DMS153 treated with DMSO at 0.1 percent for 48 hours (cell line): ENCODE data around the gene CRHR1.
A peak's percentile ranks its signal among the peaks of the same experiment; 100 is the strongest.

Experiments
- DNase-seq: peaks from one replicate; lab custom pipeline; 2025; ENCODE audit not compliant: unreplicated experiment; lab: John Stamatoyannopoulos, UW

CRHR1 gene

GRCh38 chr17:45787044-45787443 lies 2.9 kb downstream of the CRHR1 start:
- no peak for DNase-seq

GRCh38 chr17:45787656-45788055 lies 3.5 kb downstream of the CRHR1 start:
- DNase-seq = no peak

DNA sequence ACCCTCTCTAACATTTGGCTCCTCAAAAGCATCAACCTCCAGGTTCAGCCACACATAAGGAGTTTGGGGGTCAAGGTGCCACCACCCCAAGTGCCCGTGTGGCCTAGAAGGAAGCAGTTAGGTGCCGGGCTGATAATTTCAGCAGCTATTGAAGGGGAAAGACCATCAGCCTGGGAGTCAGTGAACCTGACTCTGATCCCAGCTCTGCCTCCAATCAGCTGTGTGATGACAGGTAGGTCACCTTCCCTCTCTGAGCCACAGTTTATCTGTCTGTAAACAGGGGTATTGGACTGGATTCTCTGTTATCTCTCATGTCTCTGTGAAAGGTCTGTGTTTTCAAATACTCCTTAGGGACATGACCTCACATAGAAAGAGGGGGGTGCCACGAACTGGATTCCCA lies 3.9 kb downstream of the CRHR1 start:
- no peak for DNase-seq

DNA sequence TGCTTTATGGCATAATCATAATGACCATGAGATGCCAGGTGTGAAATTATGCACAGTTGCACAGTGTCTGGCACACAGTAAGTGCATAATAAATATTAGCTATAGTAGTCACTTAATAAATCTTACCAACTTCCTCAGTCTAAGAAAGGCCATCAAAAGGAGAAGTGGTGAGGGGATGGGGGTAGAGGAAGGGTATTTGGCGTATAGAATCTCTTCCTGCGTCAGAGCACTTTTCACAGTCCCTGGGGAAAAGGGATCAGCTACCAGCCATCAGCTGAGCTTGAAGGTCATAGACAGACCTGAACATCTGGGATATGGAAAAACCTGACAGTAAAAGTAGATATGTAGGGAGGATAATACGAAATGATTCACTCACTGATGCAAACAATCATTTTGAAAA lies 5.8 kb downstream of the CRHR1 start:
- DNase-seq = peak; percentile 34

DNA sequence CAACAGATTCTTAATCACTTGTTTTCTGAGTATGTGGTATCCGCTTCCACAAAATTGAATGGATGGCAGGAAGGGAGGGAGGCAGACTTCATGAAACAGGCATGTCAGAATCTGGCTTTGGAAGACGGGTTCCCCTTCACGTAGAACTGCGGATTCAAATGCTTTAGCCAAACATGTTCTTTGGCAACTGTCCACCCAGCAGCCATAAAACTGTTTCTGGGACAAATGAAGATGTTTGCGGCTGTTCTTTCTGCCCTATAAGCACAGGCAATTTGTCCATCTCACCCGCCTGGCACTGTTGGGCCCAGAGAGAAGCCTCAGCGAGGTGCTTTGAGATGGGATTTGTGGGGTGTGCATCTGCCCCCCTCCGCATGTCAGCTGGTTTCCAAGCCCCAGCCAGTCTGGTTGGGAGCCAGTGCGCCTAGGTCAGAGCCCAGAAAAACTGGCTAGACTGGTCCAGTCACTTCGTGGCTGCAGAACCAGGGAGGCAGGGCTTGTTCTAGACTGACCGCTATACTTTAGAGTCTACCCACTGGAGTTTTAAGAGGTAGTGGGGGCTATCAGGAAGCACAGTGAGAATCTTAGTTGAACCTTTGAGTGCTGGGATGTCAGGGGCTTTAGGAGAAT lies 6.3 kb downstream of the CRHR1 start:
- DNase-seq = peak; percentile 34

- no peak for DNase-seq
Measured at GRCh38 chr17:45791041-45791582, 7.0 kb downstream of the CRHR1 start.

DNA sequence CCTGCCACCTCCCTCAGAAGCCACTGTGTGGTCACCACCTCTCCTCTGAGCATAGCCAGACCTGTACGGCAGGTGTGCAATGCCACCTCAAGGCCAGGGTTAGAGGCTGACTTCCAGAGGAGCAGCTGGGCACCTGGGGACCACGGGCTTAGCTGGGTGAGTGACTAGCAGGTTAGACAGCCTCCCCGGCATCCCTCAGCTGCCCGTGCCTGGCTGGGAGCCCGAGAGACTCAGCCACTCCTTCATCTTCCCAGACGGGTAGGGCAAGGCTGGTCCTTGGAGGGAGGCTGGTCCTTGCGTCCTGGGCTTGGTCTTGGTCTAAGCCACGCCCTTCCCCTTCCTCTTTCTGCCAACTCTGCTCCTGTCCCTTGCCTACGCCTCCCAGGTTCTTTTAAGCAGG lies 7.8 kb downstream of the CRHR1 start:
- DNase-seq = no peak

DNA sequence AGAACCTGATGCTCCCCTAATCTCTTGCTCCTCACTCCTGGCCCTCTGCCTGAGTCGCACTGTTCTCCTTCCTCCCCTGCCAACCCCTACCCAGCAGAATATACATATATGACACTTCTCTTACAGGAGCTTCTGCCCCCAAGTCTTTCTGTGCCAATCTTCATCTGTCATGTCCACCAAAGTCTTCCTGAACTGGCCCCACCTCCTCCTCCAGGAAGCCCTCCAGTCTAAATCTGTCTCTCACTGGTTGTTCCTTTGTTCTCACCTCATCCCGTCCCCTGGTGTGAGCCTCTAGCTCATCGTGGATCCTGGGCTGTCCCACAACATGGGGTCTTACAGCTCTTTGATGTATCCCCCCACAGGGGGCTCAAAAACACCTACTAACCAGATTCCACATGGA lies 8.3 kb downstream of the CRHR1 start:
- no peak for DNase-seq

DNA sequence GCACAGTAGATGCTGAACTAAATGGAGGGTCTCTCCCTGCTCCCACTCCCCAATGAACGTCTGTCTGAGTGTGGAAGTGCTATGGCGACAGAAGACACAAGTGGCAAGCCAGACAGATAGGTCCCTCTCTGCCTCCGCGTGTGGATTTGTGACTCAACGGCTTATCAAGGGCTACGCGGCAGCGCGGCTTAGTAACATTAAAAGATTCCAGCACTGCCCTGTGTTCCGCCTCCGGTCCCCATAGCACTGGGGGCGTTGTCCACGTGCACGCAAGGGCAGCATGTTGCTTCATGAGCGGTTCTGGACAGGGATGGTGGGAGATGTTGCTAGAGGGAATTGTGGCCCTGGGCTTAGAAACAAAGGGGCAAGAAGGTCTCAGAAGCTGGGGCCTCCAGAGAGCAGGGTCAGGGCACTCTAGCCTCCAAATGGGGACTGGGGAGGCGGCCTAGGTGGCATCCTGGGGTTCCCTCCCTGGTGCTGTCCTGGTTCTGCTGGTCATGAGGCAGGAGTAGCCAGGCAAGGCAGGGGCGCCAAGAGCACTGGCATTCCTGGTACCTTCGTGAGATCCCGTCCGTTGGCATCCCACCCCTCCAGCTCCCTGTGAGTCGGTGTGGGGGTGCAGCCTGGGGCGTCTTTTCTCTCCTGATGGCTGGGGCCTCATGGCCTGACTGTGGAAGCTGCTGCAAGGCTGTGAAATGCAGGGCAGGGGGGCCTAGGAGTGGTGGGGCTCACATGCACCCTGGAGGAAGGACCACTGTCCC lies 9.1 kb downstream of the CRHR1 start:
- no peak for DNase-seq

DNA sequence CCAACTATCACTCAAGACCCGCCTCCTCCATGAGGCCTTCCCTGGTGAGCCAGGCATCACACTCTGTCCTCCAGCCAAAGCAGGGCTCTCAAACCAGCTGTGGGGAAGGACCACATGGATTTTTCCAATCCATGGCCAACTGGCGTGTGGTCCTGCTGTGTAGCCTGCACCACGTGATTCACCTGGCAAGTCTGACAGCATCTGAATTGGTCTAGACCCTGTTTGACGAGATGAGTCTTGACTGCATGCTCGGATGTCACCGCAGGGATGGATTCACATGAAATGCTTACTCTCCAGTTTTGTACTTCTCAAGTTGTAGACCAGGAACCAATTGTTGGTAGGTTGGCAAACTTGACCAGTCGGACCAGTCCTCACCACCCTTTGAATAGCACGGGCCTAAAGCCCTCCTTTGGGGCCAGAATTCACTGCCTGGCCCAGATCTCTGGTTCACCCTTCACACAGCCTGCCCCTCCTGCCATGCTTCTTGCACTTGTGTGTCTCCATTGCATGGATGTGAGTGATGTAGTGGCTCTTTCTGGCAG lies 9.9 kb downstream of the CRHR1 start:
- DNase-seq = no peak

- no peak for DNase-seq
Measured at GRCh38 chr17:45794840-45795239, 10.7 kb downstream of the CRHR1 start.

- no peak for DNase-seq
Measured at GRCh38 chr17:45800816-45801215, 16.7 kb downstream of the CRHR1 start.

DNA sequence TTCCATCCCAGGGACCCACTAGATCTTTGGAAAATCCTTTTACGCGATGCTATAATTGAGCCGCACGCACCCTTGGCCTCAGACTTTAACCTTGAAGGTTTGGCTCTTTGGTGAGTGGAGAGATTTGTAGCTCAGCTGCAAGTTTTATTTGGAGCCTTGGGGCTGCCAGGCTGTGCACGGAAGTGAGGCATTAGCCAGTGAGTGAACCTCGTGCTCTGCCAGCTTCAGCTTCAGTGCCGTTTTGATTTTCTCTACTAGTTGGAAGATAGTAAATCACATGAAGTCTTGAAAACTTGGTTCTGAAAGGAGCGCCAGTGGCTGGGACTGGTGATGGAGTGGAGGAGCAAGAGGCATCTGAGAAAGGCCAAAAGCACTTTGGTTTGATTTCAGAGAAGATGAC lies 17.3 kb downstream of the CRHR1 start:
- no peak for DNase-seq

DNA sequence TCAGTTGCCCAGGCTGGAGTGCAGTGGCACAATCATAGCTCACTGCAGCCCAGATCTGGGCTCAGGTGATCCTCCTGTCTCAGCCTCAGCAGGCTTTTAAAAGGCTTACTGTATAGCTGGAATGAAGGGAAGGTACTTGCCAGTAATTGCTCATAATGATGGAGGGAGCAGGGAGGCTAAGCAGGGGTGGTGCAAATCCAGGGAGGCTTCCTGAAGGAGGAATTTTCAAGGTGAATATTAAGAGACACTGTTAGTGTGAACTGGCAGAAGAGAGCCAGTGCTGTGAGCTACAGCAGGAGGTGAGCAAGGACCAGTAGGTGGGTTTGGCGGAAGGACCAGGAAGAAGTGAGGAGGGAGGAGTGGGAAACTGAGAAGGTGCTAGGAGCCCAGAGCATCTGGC lies 24.7 kb downstream of the CRHR1 start:
- no peak for DNase-seq

DNA sequence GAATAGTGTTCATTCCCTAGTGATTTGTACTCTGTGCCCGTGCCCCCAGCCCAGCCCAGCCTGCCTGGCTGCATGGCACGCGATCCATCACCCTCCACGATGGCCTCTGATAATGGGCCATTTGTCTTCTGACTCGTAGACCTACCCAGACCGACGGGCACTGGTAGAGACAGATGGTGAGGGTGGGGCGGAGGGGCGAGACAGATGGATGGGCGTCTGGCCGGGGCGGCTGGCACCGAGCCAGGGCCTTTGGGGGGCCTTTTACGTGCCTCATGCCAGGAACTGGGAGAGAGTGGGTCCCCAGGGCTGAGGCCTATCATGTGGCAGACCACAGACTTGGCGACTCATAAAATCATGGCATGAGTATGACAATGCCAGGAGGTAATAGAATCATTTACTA lies 25.4 kb downstream of the CRHR1 start:
- DNase-seq = no peak

DNA sequence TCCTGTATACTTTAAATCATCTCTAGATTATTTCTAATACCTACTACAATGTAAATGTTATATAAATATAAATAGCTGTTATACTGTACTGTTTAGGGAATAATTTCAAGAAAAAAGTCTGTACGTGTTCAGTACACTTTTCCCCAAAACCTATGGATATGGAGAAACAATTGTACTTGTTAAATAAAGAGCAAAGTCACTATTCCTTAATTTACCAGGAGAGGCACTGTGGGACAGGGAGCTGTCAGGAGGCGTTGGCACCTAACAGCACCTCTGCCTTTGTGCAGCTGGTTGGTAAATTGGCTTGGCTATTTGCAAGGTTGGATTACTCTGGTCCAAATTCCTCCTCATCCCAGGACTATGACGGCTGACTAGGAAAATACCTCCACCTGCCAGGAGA lies 28.0 kb downstream of the CRHR1 start:
- no peak for DNase-seq

GRCh38 chr17:45813048-45813725 lies 29.1 kb downstream of the CRHR1 start:
- no peak for DNase-seq

DNA sequence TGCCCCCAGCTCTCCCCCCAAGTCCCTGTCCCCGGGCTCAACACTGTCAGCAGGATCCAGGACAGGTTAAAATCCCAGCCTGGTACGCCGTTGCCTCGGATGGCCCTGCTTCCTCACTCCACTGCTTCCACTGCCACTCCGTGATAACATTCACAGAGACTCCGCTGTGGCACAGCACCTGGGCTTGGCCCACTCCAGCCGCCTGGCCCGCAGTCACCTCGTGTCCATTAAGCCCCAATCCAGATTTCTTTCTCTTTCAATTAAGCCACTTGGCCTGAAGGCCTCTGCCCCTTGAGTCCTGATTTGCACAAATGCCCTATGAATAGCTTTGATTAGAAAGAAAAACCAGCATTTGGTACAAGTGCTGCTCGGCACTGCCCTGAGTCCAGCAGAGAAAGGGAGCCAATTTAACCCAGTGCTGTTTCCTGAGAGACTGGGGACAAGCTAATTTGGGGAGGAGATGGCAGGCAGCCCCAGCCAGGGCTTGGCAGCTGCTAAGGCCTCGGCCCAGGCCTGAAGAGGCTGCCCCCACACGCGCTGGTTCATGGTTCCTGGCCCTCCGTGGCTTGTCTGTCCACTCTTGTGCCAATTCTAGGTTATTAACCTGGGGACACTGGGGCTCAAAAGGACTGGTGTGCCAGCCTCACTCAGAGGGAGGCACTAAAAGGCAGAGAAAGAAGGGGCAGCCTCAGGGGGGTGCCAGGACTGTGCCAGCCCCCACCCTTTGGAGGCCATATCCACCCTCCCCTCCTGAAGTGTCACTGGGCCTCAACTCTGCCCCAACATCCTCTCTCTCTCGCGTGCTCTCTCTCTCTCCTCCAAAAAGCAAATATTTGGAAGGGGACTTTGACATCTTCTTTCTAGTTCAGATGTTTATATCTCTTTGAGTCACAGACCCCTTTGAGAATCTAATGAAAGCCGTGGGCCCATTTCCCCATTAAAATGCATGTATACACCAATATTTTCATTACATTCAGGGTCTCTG lies 30.8 kb downstream of the CRHR1 start:
- no peak for DNase-seq

DNA sequence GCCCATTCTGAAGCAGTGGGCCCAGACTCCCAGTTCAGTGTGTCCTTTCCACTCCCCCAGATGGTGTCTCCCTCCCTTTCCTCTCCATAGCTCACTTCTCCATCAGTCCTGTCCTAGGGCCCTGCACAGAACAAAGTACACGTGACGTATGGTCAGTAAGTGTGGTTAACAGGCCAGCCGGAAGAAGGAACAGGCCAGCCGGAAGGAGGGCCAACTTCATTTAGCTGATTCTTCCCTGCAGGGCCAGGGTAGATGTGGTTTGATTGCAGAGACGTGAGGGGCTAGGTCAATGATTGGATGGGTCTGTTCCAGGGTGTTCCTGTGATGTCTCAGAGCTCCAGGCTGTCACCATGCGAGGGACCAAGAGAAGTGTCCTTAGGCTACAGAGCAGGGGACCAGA lies 31.6 kb downstream of the CRHR1 start:
- no peak for DNase-seq

- no peak for DNase-seq
Measured at GRCh38 chr17:45818041-45818440, 33.9 kb downstream of the CRHR1 start.

- no peak for DNase-seq
Measured at GRCh38 chr17:45818699-45819098, 34.6 kb downstream of the CRHR1 start.
